BLaER1 treated with 17β-estradiol and CSF1 and Interleukin-3, amounts not matched to agents 10 nM and 100 nM (cell line): ENCODE measurements around the gene CFAP251.

ENCODE experiments used
- H3K27ac ChIP-seq, 11 experiments: shearing (Covaris generic); formaldehyde crosslinking; 2 replicates each; pipeline ENCODE4 v1.8.1; 2022
- H3K27me3 ChIP-seq, 11 experiments: shearing (Covaris generic); formaldehyde crosslinking; 2 replicates each; pipeline ENCODE4 v1.8.1; 2022
- H3K36me3 ChIP-seq, 11 experiments: shearing (Covaris generic); formaldehyde crosslinking; 2 replicates each; pipeline ENCODE4 v1.8.1; 2022
- H3K4me1 ChIP-seq, 10 experiments: shearing (Covaris generic); formaldehyde crosslinking; 2 replicates each; pipeline ENCODE4 v1.8.1; 2022
- H3K4me2 ChIP-seq, 11 experiments: shearing (Covaris generic); formaldehyde crosslinking; 2 replicates each; pipeline ENCODE4 v1.8.1; 2022
- H3K4me3 ChIP-seq, 10 experiments: shearing (Covaris generic); formaldehyde crosslinking; 2 replicates each; pipeline ENCODE4 v1.8.1; 2022
- H3K9ac ChIP-seq, 11 experiments: shearing (Covaris generic); formaldehyde crosslinking; 2 replicates each; pipeline ENCODE4 v1.8.1; 2022
- H3K9me3 ChIP-seq, 11 experiments: shearing (Covaris generic); formaldehyde crosslinking; replicated peaks in 1 of 11; 2 replicates each; pipeline ENCODE4 v1.8.1; 2022
- H4K20me1 ChIP-seq, 11 experiments: shearing (Covaris generic); formaldehyde crosslinking; 2 replicates each; pipeline ENCODE4 v1.8.1; 2022
- Cebpa-rat ChIP-seq, 11 experiments: shearing (Covaris generic); IDR thresholded peaks; 2 replicates each; pipeline ENCODE4 v1.8.1; 2022

Gene CFAP251

GRCh38 chr12:122013791-122014590 lies 95.6 kb downstream of the CFAP251 start:
- Histone ChIP-seq H3K4me2 (peak overlapping the region; percentile 81 to 98 (median 89)), H3K4me3 (peak overlapping the region in 8 of 10 experiments; percentile 2 to 53 (median 26); a peak in 10 of 20 replicates)

GRCh38 chr12:122014781-122015180 lies 96.4 kb downstream of the CFAP251 start:
- Histone ChIP-seq H3K9ac (peak overlapping the region in 7 of 11 experiments; percentile 24 to 70 (median 66); a peak in 10 of 22 replicates), H3K36me3 (peaks cover 0 to 6% (median 0%) of the 10 kb centered on the region in 11 experiments; a peak in 5 of 22 replicates), H3K27me3 (peaks cover 0 to 9% (median 0%) of the 10 kb centered on the region in 11 experiments; a peak in 4 of 22 replicates), H3K27ac (peak overlapping the region in 8 of 11 experiments; percentile 52 to 97 (median 82); a peak in 13 of 22 replicates), H4K20me1 (no peaks in the 10 kb centered on the region), H3K4me1 (peaks cover 30 to 85% (median 77%) of the 10 kb centered on the region in 10 experiments), H3K9me3 (peaks cover 10 to 33% (median 16%) of the 10 kb centered on the region in 11 experiments), H3K4me2 (peak overlapping the region; percentile 81 to 98 (median 89); a peak in 21 of 22 replicates), H3K4me3 (no peak overlapping the region; a peak in 1 of 20 replicates)
- no peak for TF ChIP-seq Cebpa-rat (IDR thresholded peaks at IDR 0.05)

More at GRCh38 chr12:122013791-122014590, 95.6 kb downstream of the CFAP251 start:
- Histone ChIP-seq H3K27me3 (peaks cover 0 to 17% (median 0%) of the 10 kb centered on the region in 11 experiments; a peak in 4 of 22 replicates), H3K9ac (peak overlapping the region in 9 of 11 experiments; percentile 18 to 70 (median 55); a peak in 17 of 22 replicates), H3K27ac (peak overlapping the region in 9 of 11 experiments; percentile 41 to 97 (median 78); a peak in 18 of 22 replicates), H4K20me1 (no peaks in the 10 kb centered on the region), H3K36me3 (peaks cover 0 to 6% (median 0%) of the 10 kb centered on the region in 11 experiments; a peak in 5 of 22 replicates), H3K4me1 (peaks cover 38 to 85% (median 77%) of the 10 kb centered on the region in 10 experiments), H3K9me3 (peaks cover 10 to 30% (median 16%) of the 10 kb centered on the region in 11 experiments)
- TF ChIP-seq Cebpa-rat (IDR thresholded peaks at IDR 0.05) = no peak

GRCh38 chr12:122018457-122018856 lies 100.1 kb downstream of the CFAP251 start:
- Histone ChIP-seq H3K9me3 (peaks cover 7 to 23% (median 11%) of the 10 kb centered on the region in 11 experiments), H3K4me1 (peaks cover 27 to 61% (median 55%) of the 10 kb centered on the region in 10 experiments), H3K9ac (peak overlapping the region in 1 of 11 experiments; percentile 29; a peak in 2 of 22 replicates), H3K4me2 (peak overlapping the region in 7 of 11 experiments; percentile 91 to 99 (median 97); a peak in 12 of 22 replicates), H4K20me1 (peaks cover 0 to 5% (median 0%) of the 10 kb centered on the region in 11 experiments; a peak in 5 of 22 replicates), H3K27me3 (peaks cover 0 to 17% (median 0%) of the 10 kb centered on the region in 11 experiments; a peak in 5 of 22 replicates), H3K27ac (peak overlapping the region in 5 of 11 experiments; percentile 33 to 97 (median 94); a peak in 5 of 22 replicates), H3K36me3 (peaks cover 0 to 6% (median 0%) of the 10 kb centered on the region in 11 experiments; a peak in 5 of 22 replicates), H3K4me3 (peak overlapping the region in 7 of 10 experiments; percentile 5 to 90 (median 42); a peak in 6 of 20 replicates)
- no peak for TF ChIP-seq Cebpa-rat (IDR thresholded peaks at IDR 0.05)

- no peak for TF ChIP-seq Cebpa-rat (IDR thresholded peaks at IDR 0.05)
- Histone ChIP-seq H4K20me1 (peaks cover 0 to 10% (median 0%) of the 10 kb centered on the region in 11 experiments; a peak in 10 of 22 replicates), H3K36me3 (peaks cover 0 to 6% (median 0%) of the 10 kb centered on the region in 11 experiments; a peak in 5 of 22 replicates), H3K9ac (peak overlapping the region in 4 of 11 experiments; percentile 29 to 91 (median 60); a peak in 4 of 22 replicates), H3K4me3 (peak overlapping the region in 6 of 10 experiments; percentile 5 to 90 (median 76); a peak in 8 of 20 replicates), H3K4me1 (peaks cover 27 to 60% (median 54%) of the 10 kb centered on the region in 10 experiments), H3K27ac (peak overlapping the region in 5 of 11 experiments; percentile 33 to 97 (median 94); a peak in 6 of 22 replicates), H3K27me3 (peaks cover 0 to 17% (median 0%) of the 10 kb centered on the region in 11 experiments; a peak in 5 of 22 replicates), H3K4me2 (peak overlapping the region in 8 of 11 experiments; percentile 91 to 99 (median 98); a peak in 15 of 22 replicates), H3K9me3 (peaks cover 7 to 23% (median 11%) of the 10 kb centered on the region in 11 experiments)
Observed at GRCh38 chr12:122018937-122019336, 100.5 kb downstream of the CFAP251 start.

GRCh38 chr12:122020795-122021192 lies 102.4 kb downstream of the CFAP251 start:
- Histone ChIP-seq H3K4me1 (peaks cover 24 to 61% (median 58%) of the 10 kb centered on the region in 10 experiments), H3K27me3 (peaks cover 0 to 17% (median 0%) of the 10 kb centered on the region in 11 experiments; a peak in 5 of 22 replicates), H4K20me1 (peaks cover 0 to 28% (median 3%) of the 10 kb centered on the region in 11 experiments; a peak in 11 of 22 replicates), H3K4me2 (peak overlapping the region; percentile 91 to 99 (median 98)), H3K9ac (peak overlapping the region in 10 of 11 experiments; percentile 77 to 98 (median 91); a peak in 19 of 22 replicates), H3K36me3 (peaks cover 0 to 9% (median 0%) of the 10 kb centered on the region in 11 experiments; a peak in 6 of 22 replicates), H3K9me3 (peaks cover 7 to 23% (median 11%) of the 10 kb centered on the region in 11 experiments), H3K27ac (peak overlapping the region in 9 of 11 experiments; percentile 82 to 97 (median 94); a peak in 17 of 22 replicates), H3K4me3 (peak overlapping the region; percentile 72 to 90 (median 84))
- no peak for TF ChIP-seq Cebpa-rat (IDR thresholded peaks at IDR 0.05)

- TF ChIP-seq Cebpa-rat (IDR thresholded peaks at IDR 0.05) = no peak
- H3K4me2 ChIP-seq = peak overlapping the region; percentile 91 to 99 (median 98)
- H3K9me3 ChIP-seq = peaks cover 7 to 23% (median 11%) of the 10 kb centered on the region in 11 experiments
- H3K4me1 ChIP-seq = peaks cover 24 to 65% (median 58%) of the 10 kb centered on the region in 10 experiments
- H3K27me3 ChIP-seq = peaks cover 0 to 17% (median 0%) of the 10 kb centered on the region in 11 experiments; a peak in 5 of 22 replicates
- H3K27ac ChIP-seq = peak overlapping the region in 10 of 11 experiments; percentile 50 to 97 (median 93); a peak in 20 of 22 replicates
- peaks cover 0 to 32% (median 8%) of the 10 kb centered on the region in 11 experiments; a peak in 13 of 22 replicates for H4K20me1 ChIP-seq
- H3K4me3 ChIP-seq = peak overlapping the region; percentile 72 to 90 (median 84)
- peak overlapping the region; percentile 77 to 98 (median 91) for H3K9ac ChIP-seq
- H3K36me3 ChIP-seq = peaks cover 0 to 9% (median under 1%) of the 10 kb centered on the region in 11 experiments; a peak in 6 of 22 replicates
Observed at GRCh38 chr12:122021193-122021821, 102.9 kb downstream of the CFAP251 start.

GRCh38 chr12:122021822-122022392 lies 103.5 kb downstream of the CFAP251 start, which contains the start of gene BCL7A:
Gene BCL7A, plus strand, starts transcription at chr12:122021884. Its CDS starts 208 bp downstream, at chr12:122022092.
- TF ChIP-seq Cebpa-rat (IDR thresholded peaks at IDR 0.05) = no peak
- Histone ChIP-seq H3K4me2 (peak within 1 kb of the TSS; percentile 91 to 99 (median 98)), H3K4me3 (peak within 1 kb of the TSS; percentile 72 to 90 (median 84)), H4K20me1 (peaks cover 0 to 38% (median 14%) of the 10 kb centered on the region in 11 experiments; a peak in 14 of 22 replicates), H3K27ac (peak within 1 kb of the TSS; percentile 50 to 97 (median 92); a peak in 21 of 22 replicates), H3K9me3 (peaks cover 7 to 23% (median 11%) of the 10 kb centered on the region in 11 experiments), H3K4me1 (peaks cover 24 to 71% (median 63%) of the 10 kb centered on the region in 10 experiments), H3K9ac (peak within 1 kb of the TSS; percentile 77 to 98 (median 91)), H3K27me3 (peaks cover 0 to 17% (median 0%) of the 10 kb centered on the region in 11 experiments; a peak in 5 of 22 replicates), H3K36me3 (peaks cover 0 to 12% (median 3%) of the 10 kb centered on the region in 11 experiments; a peak in 6 of 22 replicates)
